Astrocyte (in vitro differentiated cells and primary cell): ENCODE data around the gene LMNA. TPM values are rescaled to one million over a fixed set of nuclear protein-coding genes. Genes with fewer than 3 reads are reported as not detected.
A peak's percentile ranks its signal among the peaks of the same experiment; 100 is the strongest.

Experiments
- DNase-seq: peaks from one replicate; pipeline ENCODE4 v3.0.0-alpha.2; 2010; ENCODE audit warnings: low read depth
- FAIRE-seq: peaks from 2 replicates; lab custom pipeline; 2011; peaks lifted over from hg19 to GRCh38; lab: Jason Lieb, UNC
- H2AFZ ChIP-seq: 2 replicates; pipeline ENCODE4 v1.6.0; 2012; ENCODE audit warnings: low read depth, low read length, inconsistent platforms
- H3K27ac ChIP-seq: 2 replicates; pipeline ENCODE4 v1.5.1; 2011; ENCODE audit warnings: low read depth, low read length, inconsistent platforms
- H3K27me3 ChIP-seq: 2 replicates; pipeline ENCODE4 v1.6.0; 2011; ENCODE audit warnings: low read length, inconsistent platforms; ENCODE audit not compliant: insufficient read depth
- H3K36me3 ChIP-seq: 2 replicates; pipeline ENCODE4 v1.5.1; 2011; ENCODE audit warnings: low read length, inconsistent platforms; ENCODE audit not compliant: insufficient read depth
- H3K4me1 ChIP-seq: 2 replicates; pipeline ENCODE4 v1.5.1; 2011; ENCODE audit warnings: low read length, inconsistent platforms; ENCODE audit not compliant: insufficient read depth
- H3K4me2 ChIP-seq: 2 replicates; pipeline ENCODE4 v1.6.0; 2012; ENCODE audit warnings: low read length, inconsistent platforms
- H3K4me3 ChIP-seq: 2 replicates; pipeline ENCODE4 v1.5.1; 2011; ENCODE audit warnings: low read depth, mild to moderate bottlenecking, low read length, inconsistent platforms; ENCODE audit not compliant: insufficient read depth
- H3K79me2 ChIP-seq: 2 replicates; pipeline ENCODE4 v1.6.0; 2012; ENCODE audit warnings: mild to moderate bottlenecking, low read length, inconsistent platforms; ENCODE audit not compliant: insufficient read depth
- H3K9ac ChIP-seq: 2 replicates; pipeline ENCODE4 v1.6.0; 2012; ENCODE audit warnings: mild to moderate bottlenecking, low read length, inconsistent platforms
- H3K9me3 ChIP-seq: 2 replicates; pipeline ENCODE4 v1.5.1; 2012; ENCODE audit warnings: low read depth, mild to moderate bottlenecking, low read length, inconsistent platforms; ENCODE audit not compliant: insufficient read depth
- H4K20me1 ChIP-seq: 2 replicates; pipeline ENCODE4 v1.6.0; 2012; ENCODE audit warnings: low read length, inconsistent platforms; ENCODE audit not compliant: insufficient read depth
- H3K27ac Mint-ChIP-seq: one replicate; pipeline ENCODE4 v1.8.0; 2021; ENCODE audit warnings: mild to moderate bottlenecking, mixed read lengths; ENCODE audit not compliant: unreplicated experiment
- H3K27me3 Mint-ChIP-seq: one replicate; pipeline ENCODE4 v1.8.0; 2021; ENCODE audit warnings: low read depth, mixed read lengths; ENCODE audit not compliant: unreplicated experiment
- H3K36me3 Mint-ChIP-seq: one replicate; pipeline ENCODE4 v1.8.0; 2021; ENCODE audit warnings: low read depth, mixed read lengths; ENCODE audit not compliant: unreplicated experiment
- H3K4me1 Mint-ChIP-seq: one replicate; pipeline ENCODE4 v1.8.0; 2021; ENCODE audit warnings: low read depth, mixed read lengths; ENCODE audit not compliant: unreplicated experiment
- H3K4me3 Mint-ChIP-seq: one replicate; pipeline ENCODE4 v1.8.0; 2021; ENCODE audit warnings: mild to moderate bottlenecking, moderate library complexity, mixed read lengths; ENCODE audit not compliant: unreplicated experiment
- H3K9me3 Mint-ChIP-seq: one replicate; pipeline ENCODE4 v1.8.0; 2021; ENCODE audit warnings: mild to moderate bottlenecking, mixed read lengths; ENCODE audit not compliant: unreplicated experiment
- EZH2 ChIP-seq: IDR thresholded peaks from 2 replicates; pipeline ENCODE4 v1.6.1; 2012; ENCODE audit warnings: mild to moderate bottlenecking, low read length, inconsistent platforms; ENCODE audit not compliant: insufficient read depth
- total RNA-seq: library from RNA; stranded (reverse); gene quantifications from 2 replicates; pipeline ENCODE4 v1.2.1, GENCODE V29; 2021
- TF ChIP-seq, protein P1 (sequence below): IDR thresholded peaks from 2 replicates; pipeline ENCODE4 v1.5.1; 2011; ENCODE audit warnings: low read depth, mild to moderate bottlenecking, inconsistent platforms, low read length, moderate library complexity; ENCODE audit not compliant: insufficient read depth

LMNA gene
- total RNA-seq, 1 donor from 2014 or later = 464 TPM

DNA sequence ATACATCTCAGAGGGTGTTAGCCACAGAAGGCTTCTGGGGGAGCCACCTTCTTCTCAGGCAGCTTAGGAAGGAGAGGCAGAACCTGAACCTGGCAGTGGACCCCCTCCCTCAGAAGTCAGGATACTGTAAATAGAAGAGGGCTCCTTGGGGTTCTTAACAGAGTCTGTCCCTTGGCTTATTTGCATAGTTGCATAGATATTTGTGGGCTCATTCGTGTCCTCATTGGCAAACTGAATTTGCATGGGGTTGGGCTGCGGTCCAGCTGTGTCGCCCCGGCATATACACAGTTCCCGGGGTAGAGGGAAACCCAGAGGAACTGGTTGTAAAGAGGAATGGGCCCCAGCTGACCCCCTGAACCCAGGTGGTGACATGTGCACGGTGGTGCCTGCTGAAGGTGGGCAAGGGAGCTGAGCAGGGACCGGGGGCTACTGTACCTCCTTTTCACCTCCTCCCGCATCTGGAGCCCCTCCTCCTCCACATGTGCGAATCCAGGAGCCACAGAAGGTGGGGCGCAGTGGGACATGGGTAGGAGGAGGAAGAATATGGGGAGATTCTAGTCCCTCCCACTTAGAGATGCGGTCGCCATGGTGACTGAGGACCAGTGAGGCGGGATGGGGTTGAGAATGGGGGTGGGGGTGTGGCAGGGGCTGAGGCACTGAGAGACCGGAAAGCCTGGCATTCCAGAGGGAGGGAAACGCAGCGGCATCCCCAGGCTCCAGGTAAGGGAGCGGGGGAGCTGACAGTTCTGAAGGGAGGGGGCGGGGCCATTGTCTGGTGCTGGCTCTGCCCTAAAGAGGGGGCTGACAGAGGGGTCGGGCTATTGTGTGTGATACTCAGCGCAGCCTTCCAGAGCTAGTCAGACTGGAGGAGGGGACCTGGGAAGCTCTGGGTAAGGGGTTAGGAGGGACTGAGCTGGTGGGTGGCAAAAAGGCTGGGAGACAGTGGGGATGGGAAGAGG lies 35.1 kb downstream of the LMNA start:
- DNase-seq (no peak), FAIRE-seq (no peak)
- H3K4me3 Mint-ChIP-seq = no peak overlapping the region

DNA sequence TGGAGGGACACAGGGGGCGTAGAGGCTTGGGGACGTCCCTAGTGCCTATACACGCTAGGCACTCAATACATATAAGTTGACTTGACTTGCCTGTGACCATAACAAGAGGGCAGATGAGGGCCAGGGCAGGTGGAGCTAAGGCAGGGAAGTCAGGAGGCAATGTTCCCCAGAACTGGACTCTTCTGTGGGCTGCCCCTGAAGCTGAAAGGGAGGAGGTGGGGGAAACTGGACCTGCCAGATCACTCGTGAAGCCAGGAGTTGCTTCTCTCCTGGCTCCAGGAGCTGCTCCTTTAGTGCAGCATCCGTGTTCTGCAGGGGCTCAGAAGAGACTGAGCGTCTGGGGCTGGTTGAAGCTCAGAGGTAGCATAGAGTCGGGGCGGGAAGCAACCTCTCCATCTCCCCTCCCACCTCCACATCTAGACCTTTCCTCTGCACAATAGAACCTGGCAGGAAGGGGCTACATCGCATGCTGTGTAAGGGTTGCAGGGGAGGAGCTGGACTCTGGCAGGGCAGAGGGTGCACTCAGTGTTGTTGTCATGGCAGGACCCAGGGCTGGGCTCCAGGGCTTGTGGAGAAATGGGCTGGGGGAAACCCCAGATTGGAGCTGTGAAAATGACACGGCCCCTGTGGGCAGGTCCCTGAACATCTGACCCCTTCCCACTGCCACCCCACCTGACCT lies 36.0 kb downstream of the LMNA start:
- FAIRE-seq (no peak), DNase-seq (no peak)
- Histone ChIP-seq H3K9me3 (no peaks in the 10 kb centered on the region), H3K79me2 (no peaks in the 10 kb centered on the region), H3K4me1 (peaks cover 19% of the 10 kb centered on the region), H3K27ac (no peak overlapping the region), H2AFZ (no peak overlapping the region), H3K27me3 (peaks cover 18% of the 10 kb centered on the region), H3K4me2 (no peak overlapping the region), H3K4me3 (no peak overlapping the region), H3K36me3 (no peaks in the 10 kb centered on the region), H4K20me1 (peaks cover 4% of the 10 kb centered on the region), H3K9ac (no peak overlapping the region)
- H3K27ac Mint-ChIP-seq = no peak overlapping the region
- H3K4me1 Mint-ChIP-seq = peaks cover 9% of the 10 kb centered on the region
- no peaks in the 10 kb centered on the region for H3K9me3 Mint-ChIP-seq
- no peaks in the 10 kb centered on the region for H3K36me3 Mint-ChIP-seq
- H3K4me3 Mint-ChIP-seq = no peak overlapping the region
- TF ChIP-seq, protein P1, sequence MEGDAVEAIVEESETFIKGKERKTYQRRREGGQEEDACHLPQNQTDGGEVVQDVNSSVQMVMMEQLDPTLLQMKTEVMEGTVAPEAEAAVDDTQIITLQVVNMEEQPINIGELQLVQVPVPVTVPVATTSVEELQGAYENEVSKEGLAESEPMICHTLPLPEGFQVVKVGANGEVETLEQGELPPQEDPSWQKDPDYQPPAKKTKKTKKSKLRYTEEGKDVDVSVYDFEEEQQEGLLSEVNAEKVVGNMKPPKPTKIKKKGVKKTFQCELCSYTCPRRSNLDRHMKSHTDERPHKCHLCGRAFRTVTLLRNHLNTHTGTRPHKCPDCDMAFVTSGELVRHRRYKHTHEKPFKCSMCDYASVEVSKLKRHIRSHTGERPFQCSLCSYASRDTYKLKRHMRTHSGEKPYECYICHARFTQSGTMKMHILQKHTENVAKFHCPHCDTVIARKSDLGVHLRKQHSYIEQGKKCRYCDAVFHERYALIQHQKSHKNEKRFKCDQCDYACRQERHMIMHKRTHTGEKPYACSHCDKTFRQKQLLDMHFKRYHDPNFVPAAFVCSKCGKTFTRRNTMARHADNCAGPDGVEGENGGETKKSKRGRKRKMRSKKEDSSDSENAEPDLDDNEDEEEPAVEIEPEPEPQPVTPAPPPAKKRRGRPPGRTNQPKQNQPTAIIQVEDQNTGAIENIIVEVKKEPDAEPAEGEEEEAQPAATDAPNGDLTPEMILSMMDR = no peak
- no peak for TF ChIP-seq EZH2
- peaks cover 34% of the 10 kb centered on the region for H3K27me3 Mint-ChIP-seq

More for the DNA sequence above, 35.1 kb downstream of the LMNA start:
- no peak overlapping the region for H3K9ac ChIP-seq
- Mint-ChIP-seq H3K36me3 (no peaks in the 10 kb centered on the region), H3K4me1 (peaks cover 12% of the 10 kb centered on the region), H3K27ac (no peak overlapping the region), H3K9me3 (no peaks in the 10 kb centered on the region), H3K27me3 (peaks cover 32% of the 10 kb centered on the region)
- TF ChIP-seq EZH2 = peak; percentile 62
- TF ChIP-seq, protein P1 = no peak
- H3K4me3 ChIP-seq = no peak overlapping the region
- H2AFZ ChIP-seq = no peak overlapping the region
- peaks cover 18% of the 10 kb centered on the region for H3K27me3 ChIP-seq
- H3K27ac ChIP-seq = no peak overlapping the region
- H3K4me1 ChIP-seq = peaks cover 19% of the 10 kb centered on the region
- no peak overlapping the region for H3K4me2 ChIP-seq
- H3K36me3 ChIP-seq = no peaks in the 10 kb centered on the region
- no peaks in the 10 kb centered on the region for H3K79me2 ChIP-seq
- peaks cover 10% of the 10 kb centered on the region for H4K20me1 ChIP-seq
- H3K9me3 ChIP-seq = no peaks in the 10 kb centered on the region
